HG03432 (cell line): Measurements from ENCODE around the gene BRIP1.
"Not testable (repeated sequence)": the region's sequence is repeated elsewhere in the genome, so short reads cannot be mapped to it uniquely, and the experiment has no call there.

Experiments
- ATAC-seq: cut with Tn5 transposase; IDR thresholded peaks from one replicate; pipeline ENCODE4 v1.9.1; 2021; ENCODE audit warnings: mild to moderate bottlenecking, moderate library complexity; ENCODE audit not compliant: unreplicated experiment

The BRIP1 gene

GRCh38 chr17:61733021-61733420 lies 130.3 kb downstream of the BRIP1 start:
- ATAC-seq = no peak

- no peak for ATAC-seq
Measured at GRCh38 chr17:61732169-61732568, 131.2 kb downstream of the BRIP1 start.

GRCh38 chr17:61731330-61731729 lies 132.0 kb downstream of the BRIP1 start:
- ATAC-seq = no peak

DNA sequence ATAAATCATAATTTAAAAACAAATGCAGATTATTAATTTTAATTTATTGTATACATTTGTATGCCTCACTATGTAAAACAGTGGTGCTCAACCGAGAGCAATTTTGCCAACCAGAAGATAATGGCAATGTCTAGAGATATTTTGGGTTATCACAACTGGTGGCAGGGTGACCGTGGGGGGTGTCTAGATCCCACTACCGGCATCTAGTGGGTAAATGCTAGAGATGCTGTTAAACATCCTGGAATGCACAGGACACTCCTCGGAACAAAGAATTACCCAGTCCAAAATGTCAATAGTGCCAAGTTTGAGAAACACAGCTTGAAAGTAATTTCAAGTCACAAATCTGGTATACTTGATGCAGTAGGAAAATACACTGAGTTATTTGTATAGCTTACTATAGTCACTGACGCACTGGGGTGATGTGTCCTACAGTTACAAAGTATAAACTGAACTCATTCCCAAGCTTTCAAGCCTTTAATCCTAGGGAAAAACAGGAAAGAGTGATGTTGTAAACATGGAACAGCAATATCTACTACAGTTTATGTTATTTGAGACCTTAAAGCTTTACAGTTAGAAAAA lies 133.5 kb downstream of the BRIP1 start:
- ATAC-seq = no peak

- no peak for ATAC-seq
Measured at GRCh38 chr17:61728297-61728836, 135.0 kb downstream of the BRIP1 start.

DNA sequence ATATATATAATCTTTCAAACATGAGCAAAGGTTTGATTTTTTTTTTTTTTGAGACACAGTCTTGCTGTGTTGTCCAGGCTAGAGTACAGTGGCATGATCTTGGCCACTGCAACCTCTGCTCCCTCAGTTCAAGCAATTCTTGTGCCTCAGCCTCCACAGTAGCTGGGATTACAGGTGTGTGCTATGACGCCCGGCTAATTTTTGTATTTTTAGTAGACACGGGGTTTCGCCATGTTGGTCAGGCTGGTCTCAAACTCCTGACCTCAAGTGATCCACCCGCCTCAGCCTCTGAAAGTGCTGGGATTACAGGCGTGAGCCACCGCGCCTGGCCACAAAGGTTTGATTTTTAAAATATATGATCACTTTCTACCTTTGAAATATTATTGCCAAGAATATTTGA lies 135.5 kb downstream of the BRIP1 start:
- not testable (repeated sequence) for ATAC-seq

- no peak for ATAC-seq
Measured at GRCh38 chr17:61726977-61727376, 136.4 kb downstream of the BRIP1 start.

DNA sequence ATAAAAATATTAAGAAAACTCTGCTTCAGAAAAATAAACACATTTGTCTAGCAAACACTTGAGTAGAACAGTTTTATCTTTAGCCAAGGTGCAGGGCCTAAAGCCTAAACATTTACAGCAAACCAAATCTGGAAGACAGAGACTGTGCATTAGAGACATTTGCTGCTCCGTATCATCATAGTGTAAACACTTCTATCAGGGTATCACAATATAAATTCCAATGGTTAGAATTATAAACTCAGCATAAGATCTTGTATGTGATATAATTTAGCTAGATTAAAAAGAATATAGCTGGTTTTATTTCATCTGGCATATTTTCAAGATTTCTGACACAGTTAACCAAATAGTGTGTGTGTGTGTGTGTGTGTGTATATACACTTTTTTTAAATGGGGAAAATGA lies 138.6 kb downstream of the BRIP1 start:
- ATAC-seq = no peak

GRCh38 chr17:61723914-61724313 lies 139.4 kb downstream of the BRIP1 start:
- ATAC-seq = no peak

DNA sequence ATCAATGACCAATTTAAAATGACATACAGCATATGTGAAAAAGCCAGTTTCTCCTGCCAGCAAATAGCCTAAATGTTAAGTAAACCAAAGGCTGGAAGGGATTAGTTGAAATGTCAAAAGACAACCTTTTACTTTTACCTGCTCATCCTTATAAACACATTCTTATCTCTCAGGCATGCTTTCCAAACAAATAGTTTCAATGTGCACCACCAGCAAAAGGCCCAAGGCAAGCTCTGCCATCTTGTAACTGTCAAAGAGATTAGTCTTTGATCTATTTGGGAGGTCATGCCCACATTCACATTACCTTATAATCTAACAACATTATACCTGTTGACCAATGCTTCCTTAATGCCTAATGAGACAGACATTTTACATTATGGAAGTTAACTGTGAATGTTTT lies 140.1 kb downstream of the BRIP1 start:
- ATAC-seq = no peak

GRCh38 chr17:61722398-61722797 lies 140.9 kb downstream of the BRIP1 start:
- ATAC-seq = no peak

DNA sequence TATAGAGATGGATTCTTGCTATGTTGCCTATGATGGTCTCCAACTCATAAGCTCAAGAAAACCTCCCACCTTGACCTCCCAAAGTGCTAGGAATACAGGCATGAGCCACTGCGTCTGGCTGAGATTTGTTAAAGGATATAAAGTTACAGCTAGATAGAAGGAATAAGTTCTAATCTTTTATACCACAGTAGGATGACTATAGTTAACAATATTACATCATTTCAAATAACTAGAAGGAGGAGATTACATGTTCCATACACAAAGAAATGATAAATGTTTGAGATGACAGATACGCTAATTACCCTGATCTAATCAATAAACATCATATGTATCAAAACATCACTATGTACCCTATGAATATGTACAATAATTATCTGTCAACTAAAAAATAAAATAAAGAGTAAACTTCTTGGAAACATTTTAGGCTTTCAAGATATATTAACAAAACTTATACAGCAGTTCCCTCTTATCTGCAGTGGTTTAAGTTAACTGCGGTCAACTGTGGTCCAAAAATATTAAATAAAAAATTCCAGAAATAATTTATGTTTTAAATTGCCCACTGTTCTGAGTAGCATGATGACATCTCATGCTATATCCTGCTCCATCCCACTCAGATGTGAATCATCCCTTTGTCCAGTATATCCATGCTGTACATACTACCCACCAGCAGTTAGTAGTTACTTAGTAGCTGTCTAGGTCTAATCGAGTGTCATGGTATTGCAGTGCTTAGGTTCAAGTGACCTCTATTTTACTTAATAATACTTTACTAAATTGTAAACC lies 143.1 kb downstream of the BRIP1 start:
- no peak for ATAC-seq

GRCh38 chr17:61719220-61719619 lies 144.1 kb downstream of the BRIP1 start:
- ATAC-seq = not testable (repeated sequence)

DNA sequence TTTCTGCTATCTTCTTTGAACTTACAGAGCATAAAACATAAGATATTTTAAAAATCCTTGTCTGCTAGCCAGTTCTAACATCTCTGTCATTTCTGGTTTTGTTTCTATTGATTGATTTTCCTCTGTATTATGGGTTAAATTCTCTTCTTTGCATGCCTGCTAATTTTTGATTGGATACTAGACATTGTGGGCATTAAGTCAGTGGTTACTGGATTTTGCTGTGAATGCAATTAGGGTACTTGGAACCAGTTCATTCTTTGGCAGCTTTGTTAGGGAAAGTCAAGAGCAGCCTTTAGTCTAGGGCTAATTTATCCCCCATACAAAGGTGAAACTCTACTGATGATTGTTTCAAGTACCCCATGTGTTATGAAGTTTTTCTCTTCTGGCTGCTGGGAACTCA lies 145.3 kb downstream of the BRIP1 start:
- ATAC-seq = no peak

- no peak for ATAC-seq
Measured at GRCh38 chr17:61717352-61717751, 146.0 kb downstream of the BRIP1 start.

DNA sequence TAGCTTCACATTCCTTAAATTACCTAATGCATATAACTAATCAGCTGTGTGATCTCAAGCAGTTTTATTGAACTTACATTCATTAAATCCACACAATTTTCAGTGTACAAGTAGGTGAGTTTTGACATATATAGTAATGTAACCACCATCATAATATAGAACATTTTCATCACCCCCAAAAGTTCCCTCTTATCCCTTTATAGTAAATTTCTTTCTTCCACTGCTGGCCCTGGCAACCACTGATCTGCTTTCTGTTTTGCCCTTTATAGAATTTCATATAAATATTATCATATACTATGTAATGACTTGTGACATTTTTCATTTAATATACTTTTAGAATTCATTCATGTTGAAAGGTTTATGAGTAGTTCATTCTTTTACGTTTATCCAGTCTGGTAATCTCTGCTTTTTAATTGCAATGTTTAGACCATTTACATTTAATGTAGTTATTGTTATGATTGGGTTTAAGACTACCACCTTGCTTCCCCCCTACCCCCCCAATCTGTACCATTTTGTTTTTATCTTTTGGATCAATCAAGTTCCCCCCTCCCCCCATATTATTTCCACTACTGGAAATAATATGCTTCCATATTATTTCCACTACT lies 147.0 kb downstream of the BRIP1 start:
- no peak for ATAC-seq

GRCh38 chr17:61715348-61715747 lies 148.0 kb downstream of the BRIP1 start:
- no peak for ATAC-seq

- ATAC-seq = no peak
Measured at GRCh38 chr17:61714300-61714699, 149.0 kb downstream of the BRIP1 start.

DNA sequence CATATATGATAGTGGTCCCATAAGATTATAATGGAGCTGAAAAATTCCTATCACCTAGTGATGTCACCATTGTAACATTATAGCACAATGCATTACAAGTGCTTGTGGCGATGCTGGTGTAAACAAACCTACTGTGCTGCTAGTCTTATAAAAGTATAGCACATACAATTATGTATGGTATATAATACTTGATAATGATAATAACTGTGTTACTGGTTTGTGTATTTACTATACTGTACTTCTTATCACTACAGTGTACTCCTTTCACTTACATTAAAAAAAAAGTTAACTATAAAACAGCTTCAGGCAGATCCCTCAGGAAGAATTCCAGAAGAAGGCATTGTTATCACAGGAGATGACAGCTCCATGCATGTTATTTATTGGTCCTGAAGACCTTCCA lies 150.3 kb downstream of the BRIP1 start:
- ATAC-seq = no peak

- ATAC-seq = no peak
Measured at GRCh38 chr17:61710546-61710945, 152.8 kb downstream of the BRIP1 start.

DNA sequence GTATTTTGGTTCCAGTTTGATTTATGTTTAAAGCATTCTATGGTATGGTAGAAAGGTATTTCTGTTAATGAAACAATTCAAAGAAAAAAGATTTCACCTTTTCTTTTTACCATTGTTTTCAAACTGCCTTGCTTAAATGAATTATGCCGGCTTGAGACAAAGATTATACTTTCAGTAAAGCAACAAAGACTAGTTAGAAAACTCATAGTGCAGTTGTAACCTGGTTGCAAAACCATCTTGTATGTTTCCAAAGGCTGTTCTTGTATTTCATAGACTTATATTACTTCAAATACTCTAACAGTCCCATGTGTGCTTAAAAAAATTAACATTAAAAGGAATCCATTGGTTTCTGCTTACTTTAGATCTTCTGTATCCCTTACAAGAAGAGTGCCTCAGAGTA lies 153.8 kb downstream of the BRIP1 start:
- ATAC-seq = no peak

GRCh38 chr17:61704935-61705449 lies 158.3 kb downstream of the BRIP1 start:
- ATAC-seq = no peak
